OCI-LY1 (cell line): ENCODE measurements around the gene ZNF669.
A peak's percentile ranks its signal among the peaks of the same experiment; 100 is the strongest.
"Not testable (repeated sequence)": the region's sequence is repeated elsewhere in the genome, so short reads cannot be mapped to it uniquely, and the experiment has no call there.

Experiments used
- H2AFZ ChIP-seq: fragments of 200-600 bp; sonication (generic), shearing (Covaris generic); 2 replicates; pipeline ENCODE4 v1.6.0; 2014; ENCODE audit warnings: antibody characterized with exemption, mild to moderate bottlenecking, low read length
- H3F3A ChIP-seq: fragments of 200-600 bp; sonication (generic), shearing (Covaris generic); 2 replicates; pipeline ENCODE4 v1.6.0; 2014; ENCODE audit warnings: mild to moderate bottlenecking, antibody characterized with exemption, low read length, moderate library complexity; ENCODE audit not compliant: insufficient read depth
- H3K27ac ChIP-seq: fragments of 200-600 bp; sonication (generic); 2 replicates; pipeline ENCODE4 v1.5.1; 2014; ENCODE audit warnings: low read length, mixed run types, mild to moderate bottlenecking, low read depth; ENCODE audit not compliant: poor library complexity, severe bottlenecking
- H3K27me3 ChIP-seq: fragments of 200-600 bp; sonication (generic); 2 replicates; pipeline ENCODE4 v1.6.0; 2014; ENCODE audit warnings: antibody characterized with exemption, mild to moderate bottlenecking, low read length, moderate library complexity; ENCODE audit not compliant: insufficient read depth
- H3K36me3 ChIP-seq: fragments of 200-600 bp; sonication (generic); 2 replicates; pipeline ENCODE4 v1.6.1; 2014; ENCODE audit warnings: mild to moderate bottlenecking, antibody characterized with exemption, low read length, moderate library complexity, mixed read lengths; ENCODE audit not compliant: insufficient read depth
- H3K4me1 ChIP-seq: fragments of 200-600 bp; sonication (generic); 2 replicates; pipeline ENCODE4 v1.5.1; 2014; ENCODE audit warnings: mild to moderate bottlenecking, low read length, moderate library complexity; ENCODE audit not compliant: insufficient read depth, severe bottlenecking
- H3K4me2 ChIP-seq: fragments of 200-600 bp; sonication (generic), shearing (Covaris generic); 2 replicates; pipeline ENCODE4 v1.6.1; 2014; ENCODE audit warnings: low read length
- H3K4me3 ChIP-seq: fragments of 200-600 bp; sonication (generic); 2 replicates; pipeline ENCODE4 v1.5.1; 2014; ENCODE audit warnings: low read length, low read depth, mild to moderate bottlenecking, mixed read lengths; ENCODE audit not compliant: poor library complexity, severe bottlenecking
- H3K79me2 ChIP-seq: fragments of 200-600 bp; shearing (Covaris generic); 2 replicates; pipeline ENCODE4 v1.6.1; 2016; ENCODE audit warnings: mixed run types, low read length, mixed read lengths; ENCODE audit not compliant: insufficient read depth
- H3K9ac ChIP-seq: fragments of 200-600 bp; sonication (generic), shearing (Covaris generic); 2 replicates; pipeline ENCODE4 v1.6.1; 2014; ENCODE audit warnings: mild to moderate bottlenecking, low read length, mixed read lengths
- H3K9me2 ChIP-seq: fragments of 200-600 bp; sonication (generic), shearing (Covaris generic); 2 replicates; pipeline ENCODE4 v1.6.1; 2014; ENCODE audit warnings: low read depth, mild to moderate bottlenecking, low read length, mixed read lengths
- H3K9me3 ChIP-seq: fragments of 200-600 bp; shearing (Covaris generic); 2 replicates; pipeline ENCODE4 v1.6.1; 2014; ENCODE audit warnings: low read length, mixed read lengths
- H4K20me1 ChIP-seq: fragments of 200-600 bp; sonication (generic), shearing (Covaris generic); 2 replicates; pipeline ENCODE4 v1.6.0; 2016; ENCODE audit warnings: mild to moderate bottlenecking, low read length; ENCODE audit not compliant: insufficient read depth
- EZH2 ChIP-seq: fragments of 200-600 bp; sonication (generic), shearing (Covaris generic); IDR thresholded peaks from 2 replicates; pipeline ENCODE4 v1.8.0; 2017; ENCODE audit warnings: borderline replicate concordance, mixed run types, mild to moderate bottlenecking, antibody characterized with exemption, low read length, moderate library complexity, mixed read lengths
- TF ChIP-seq, protein P1 (sequence below): fragments of 200-600 bp; sonication (generic), shearing (Covaris generic); IDR thresholded peaks from 2 replicates; pipeline ENCODE4 v1.5.1; 2017; ENCODE audit warnings: mild to moderate bottlenecking, antibody characterized with exemption, low read length, moderate library complexity, mixed read lengths

The ZNF669 gene

GRCh38 chr1:247103859-247104591 lies at the start of gene ZNF669:
Gene ZNF669 (minus strand): TSS chr1:247104356. CDS start chr1:247104199, 157 bp downstream.
- H3K27ac ChIP-seq, result peak within 1 kb of the TSS; percentile 65
- peak within 1 kb of the TSS; percentile 81; the same call in 1 of the 2 replicates for H2AFZ ChIP-seq
- TF ChIP-seq, protein P1, sequence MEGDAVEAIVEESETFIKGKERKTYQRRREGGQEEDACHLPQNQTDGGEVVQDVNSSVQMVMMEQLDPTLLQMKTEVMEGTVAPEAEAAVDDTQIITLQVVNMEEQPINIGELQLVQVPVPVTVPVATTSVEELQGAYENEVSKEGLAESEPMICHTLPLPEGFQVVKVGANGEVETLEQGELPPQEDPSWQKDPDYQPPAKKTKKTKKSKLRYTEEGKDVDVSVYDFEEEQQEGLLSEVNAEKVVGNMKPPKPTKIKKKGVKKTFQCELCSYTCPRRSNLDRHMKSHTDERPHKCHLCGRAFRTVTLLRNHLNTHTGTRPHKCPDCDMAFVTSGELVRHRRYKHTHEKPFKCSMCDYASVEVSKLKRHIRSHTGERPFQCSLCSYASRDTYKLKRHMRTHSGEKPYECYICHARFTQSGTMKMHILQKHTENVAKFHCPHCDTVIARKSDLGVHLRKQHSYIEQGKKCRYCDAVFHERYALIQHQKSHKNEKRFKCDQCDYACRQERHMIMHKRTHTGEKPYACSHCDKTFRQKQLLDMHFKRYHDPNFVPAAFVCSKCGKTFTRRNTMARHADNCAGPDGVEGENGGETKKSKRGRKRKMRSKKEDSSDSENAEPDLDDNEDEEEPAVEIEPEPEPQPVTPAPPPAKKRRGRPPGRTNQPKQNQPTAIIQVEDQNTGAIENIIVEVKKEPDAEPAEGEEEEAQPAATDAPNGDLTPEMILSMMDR, result no peak
- no peak for TF ChIP-seq EZH2

DNA sequence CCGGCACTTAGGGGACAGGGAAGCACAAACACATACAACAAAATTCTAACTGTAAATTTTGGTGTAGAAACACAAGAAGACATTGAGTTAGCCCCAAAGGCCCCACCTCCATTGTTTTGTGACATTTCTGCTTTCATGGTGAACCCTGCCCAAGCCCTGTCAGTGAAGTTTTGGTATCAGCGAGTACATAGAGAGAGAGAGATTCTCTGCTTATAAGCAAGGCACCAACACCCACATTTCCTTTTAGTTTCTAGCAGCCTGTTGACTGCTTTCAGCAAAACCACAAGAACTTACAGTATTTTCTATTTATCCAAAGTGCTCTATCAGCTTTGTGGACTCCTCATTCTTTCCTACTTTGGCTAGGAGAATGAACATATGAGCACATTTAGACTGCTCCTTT lies 43.6 kb upstream of the ZNF669 start:
- Histone ChIP-seq H3K9me2 (no peaks in the 10 kb centered on the region), H4K20me1 (no peaks in the 10 kb centered on the region), H3K4me3 (no peak overlapping the region), H3K9me3 (peaks cover 43% of the 10 kb centered on the region), H3K36me3 (peaks cover 36% of the 10 kb centered on the region), H3K79me2 (no peaks in the 10 kb centered on the region), H3K27ac (no peak overlapping the region), H3K4me1 (no peaks in the 10 kb centered on the region), H3F3A (no peaks in the 10 kb centered on the region), H2AFZ (no peak overlapping the region), H3K9ac (no peak overlapping the region), H3K4me2 (no peak overlapping the region), H3K27me3 (no peaks in the 10 kb centered on the region)
- TF ChIP-seq, protein P1, result no peak
- TF ChIP-seq EZH2, result no peak

More at GRCh38 chr1:247103859-247104591, at the start of gene ZNF669:
- Histone ChIP-seq H3K9me2 (no peaks in the 10 kb centered on the region), H3K4me2 (peak within 1 kb of the TSS; percentile 69), H3K9me3 (peaks cover 32% of the 10 kb centered on the region), H3K27me3 (no peaks in the 10 kb centered on the region), H3K4me3 (peak within 1 kb of the TSS; percentile 90), H3K9ac (peak within 1 kb of the TSS; percentile 86), H4K20me1 (no peaks in the 10 kb centered on the region), H3K36me3 (peaks cover 39% of the 10 kb centered on the region), H3F3A (no peaks in the 10 kb centered on the region), H3K4me1 (peaks cover 12% of the 10 kb centered on the region), H3K79me2 (no peaks in the 10 kb centered on the region; the same call in 1 of the 2 replicates)

GRCh38 chr1:247147120-247147519 lies 43.0 kb upstream of the ZNF669 start:
- not testable (repeated sequence) for H4K20me1 ChIP-seq, H3K9ac ChIP-seq, H3K4me1 ChIP-seq, H3K4me2 ChIP-seq, H3K4me3 ChIP-seq, H3K27me3 ChIP-seq, H3K79me2 ChIP-seq, H2AFZ ChIP-seq, H3F3A ChIP-seq, H3K27ac ChIP-seq, H3K9me2 ChIP-seq
- H3K36me3 ChIP-seq, result peaks cover 32% of the 10 kb centered on the region
- H3K9me3 ChIP-seq, result peaks cover 43% of the 10 kb centered on the region

DNA sequence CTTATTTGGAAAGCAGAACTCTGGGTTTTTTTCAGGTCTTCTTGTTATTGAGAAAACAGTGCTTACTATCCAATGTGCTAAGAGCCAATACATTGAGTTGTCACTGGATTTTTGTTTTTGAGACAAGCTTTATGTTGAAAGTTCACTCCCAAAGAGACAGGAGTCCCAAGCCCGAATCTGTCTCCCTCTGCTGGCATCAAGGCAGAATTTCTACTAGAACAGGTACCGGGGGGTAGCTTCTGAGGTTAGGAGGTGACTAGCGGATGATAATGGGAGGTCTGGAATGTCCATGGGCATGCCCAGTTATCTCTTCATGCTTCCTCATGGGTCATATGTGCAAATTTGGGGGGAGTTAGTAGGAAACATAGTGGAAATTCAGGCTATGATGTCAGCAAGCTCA lies 42.5 kb upstream of the ZNF669 start:
- no peaks in the 10 kb centered on the region for H4K20me1 ChIP-seq
- H3K36me3 ChIP-seq, result peaks cover 27% of the 10 kb centered on the region
- H3K27ac ChIP-seq, result no peak overlapping the region
- TF ChIP-seq EZH2, result no peak
- TF ChIP-seq, protein P1, result peak; percentile 33
- no peaks in the 10 kb centered on the region for H3K27me3 ChIP-seq
- no peaks in the 10 kb centered on the region for H3K9me2 ChIP-seq
- no peak overlapping the region for H3K9ac ChIP-seq
- no peak overlapping the region for H2AFZ ChIP-seq
- H3F3A ChIP-seq, result no peaks in the 10 kb centered on the region
- H3K79me2 ChIP-seq, result no peaks in the 10 kb centered on the region
- H3K4me3 ChIP-seq, result no peak overlapping the region
- peaks cover 44% of the 10 kb centered on the region for H3K9me3 ChIP-seq
- no peak overlapping the region for H3K4me2 ChIP-seq
- H3K4me1 ChIP-seq, result no peaks in the 10 kb centered on the region
